ENCODE measurements around the gene CDC42EP4.

- TF ChIP-seq TARDBP (IDR thresholded peaks at IDR 0.05) (no peak), LEF1 (IDR thresholded peaks at IDR 0.05; ENCODE audit: borderline replicate concordance) (no peak), SP1 (IDR thresholded peaks at IDR 0.05) (no peak)
These were observed 18.8 kb downstream of the CDC42EP4 start for GRCh38 chr17:73293031-73293430.

Measured in HEK293T (cell line).